Endodermal cell (in vitro differentiated cells): ENCODE measurements around the gene NTRK3. TPM values are rescaled to one million over a fixed set of nuclear protein-coding genes. Genes with fewer than 3 reads are reported as not detected.

ENCODE experiments used
- DNase-seq: peaks from one replicate; pipeline ENCODE4 v3.0.0-alpha.2; 2017
- H3K27ac ChIP-seq: 2 replicates; pipeline ENCODE4 v1.5.1; 2013; ENCODE audit warnings: mild to moderate bottlenecking, low read depth, low read length, moderate library complexity
- H3K27me3 ChIP-seq: 2 replicates; pipeline ENCODE4 v1.6.1; 2013; ENCODE audit warnings: mild to moderate bottlenecking, low read length, moderate library complexity; ENCODE audit not compliant: insufficient read depth, control insufficient read depth, poor library complexity, severe bottlenecking
- H3K36me3 ChIP-seq: 2 replicates; pipeline ENCODE4 v1.7.0; 2013; ENCODE audit warnings: mild to moderate bottlenecking, low read length, moderate library complexity; ENCODE audit not compliant: control insufficient read depth, insufficient read depth
- H3K4me1 ChIP-seq: one replicate; pipeline ENCODE4 v1.7.0; 2013; ENCODE audit warnings: low read length; ENCODE audit not compliant: control insufficient read depth, insufficient read depth
- H3K4me3 ChIP-seq: 2 replicates; pipeline ENCODE4 v1.5.1; 2013; ENCODE audit warnings: mild to moderate bottlenecking, low read length, moderate library complexity
- H3K9ac ChIP-seq: 2 replicates; pipeline ENCODE4 v1.6.1; 2013; ENCODE audit warnings: mild to moderate bottlenecking, low read length, moderate library complexity; ENCODE audit not compliant: poor library complexity, severe bottlenecking; ENCODE audit errors: extremely low read depth
- H3K9me3 ChIP-seq: 2 replicates; pipeline ENCODE4 v1.6.1; 2013; ENCODE audit warnings: mild to moderate bottlenecking, low read length, moderate library complexity; ENCODE audit not compliant: control insufficient read depth
- H3K27ac Mint-ChIP-seq: 2 replicates; pipeline ENCODE4 v1.8.0; 2020; ENCODE audit warnings: mixed read lengths
- H3K27me3 Mint-ChIP-seq: 2 replicates; pipeline ENCODE4 v1.8.0; 2021; ENCODE audit warnings: mild to moderate bottlenecking, mixed read lengths; ENCODE audit not compliant: insufficient read depth
- H3K36me3 Mint-ChIP-seq: 2 replicates; pipeline ENCODE4 v1.8.0; 2020; ENCODE audit warnings: low read depth, mixed read lengths
- H3K4me1 Mint-ChIP-seq: 2 replicates; pipeline ENCODE4 v1.8.0; 2020; ENCODE audit warnings: mixed read lengths
- H3K4me3 Mint-ChIP-seq: 2 replicates; pipeline ENCODE4 v1.8.0; 2020; ENCODE audit warnings: mild to moderate bottlenecking, moderate library complexity, mixed read lengths
- H3K9me3 Mint-ChIP-seq: 2 replicates; pipeline ENCODE4 v1.8.0; 2020; ENCODE audit warnings: mild to moderate bottlenecking, mixed read lengths
- CTCF ChIP-seq: fragments of 200-600 bp; sonication (generic); conservative IDR thresholded peaks from 2 replicates; pipeline ENCODE4 v1.5.0; 2021; ENCODE audit warnings: antibody characterized with exemption, mild to moderate bottlenecking
- WGBS, 2 experiments: methylation state at CpG; one replicate each; pipeline versions ENCODE4 v1.1.5 to v1.1.7; 2013; ENCODE audit warnings: missing lambda C conversion rate in 2 of 2, mixed read lengths in 1 of 2; ENCODE audit not compliant: insufficient coverage in 1 of 2, insufficient read length in 1 of 2; 5-methylcytosine and 5-hydroxymethylcytosine counted together
- total RNA-seq, 2 donors: library from RNA; stranded (reverse); fragmentation: NEBNext Ultra II Directional in 1 of 2; extraction: Animal tissue kit (Norgen Biotek cat#: 25700) in 1 of 2; gene quantifications; 2 replicates in 1 of 2; 3 replicates in 1 of 2; pipeline ENCODE4 v1.2.1, GENCODE V29; 2021

The NTRK3 gene
- total RNA-seq, 2 donors from 2014 or later: 0.11 to 0.86 TPM

DNA sequence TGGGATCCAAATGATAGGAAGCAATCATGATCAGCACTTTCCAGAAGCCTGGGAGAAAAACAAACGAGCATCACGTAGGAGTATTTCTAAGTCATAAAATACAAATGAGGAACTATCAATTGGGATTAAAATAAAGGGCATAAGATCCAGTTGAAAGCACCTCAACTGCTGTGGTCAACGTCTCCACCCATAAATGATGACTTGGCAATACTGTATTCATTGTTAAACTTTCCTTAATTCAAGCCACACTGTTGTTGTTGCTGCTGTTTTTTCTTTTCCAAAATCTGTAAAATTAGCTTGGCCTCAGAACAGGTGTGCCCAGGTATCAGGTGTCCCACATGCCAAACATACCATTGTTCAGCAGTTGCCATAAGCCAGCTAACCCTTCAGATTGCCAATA is 395.8 kb downstream of the NTRK3 start:
- Mint-ChIP-seq H3K4me3 (no peak overlapping the region), H3K27me3 (peaks cover 90% of the 10 kb centered on the region), H3K36me3 (no peaks in the 10 kb centered on the region), H3K4me1 (no peaks in the 10 kb centered on the region), H3K27ac (no peak overlapping the region), H3K9me3 (no peaks in the 10 kb centered on the region)
- no peak overlapping the region for H3K9ac ChIP-seq
- no peak for TF ChIP-seq CTCF
- H3K36me3 ChIP-seq: no peaks in the 10 kb centered on the region
- H3K4me1 ChIP-seq: no peaks in the 10 kb centered on the region
- no peak overlapping the region for H3K4me3 ChIP-seq
- no peaks in the 10 kb centered on the region for H3K9me3 ChIP-seq
- peaks cover 92% of the 10 kb centered on the region for H3K27me3 ChIP-seq
- no peak overlapping the region for H3K27ac ChIP-seq
- no peak for DNase-seq
- 61 to 83% methylated on average over 3 of the region's 3 CpGs for WGBS, 2 experiments

DNA sequence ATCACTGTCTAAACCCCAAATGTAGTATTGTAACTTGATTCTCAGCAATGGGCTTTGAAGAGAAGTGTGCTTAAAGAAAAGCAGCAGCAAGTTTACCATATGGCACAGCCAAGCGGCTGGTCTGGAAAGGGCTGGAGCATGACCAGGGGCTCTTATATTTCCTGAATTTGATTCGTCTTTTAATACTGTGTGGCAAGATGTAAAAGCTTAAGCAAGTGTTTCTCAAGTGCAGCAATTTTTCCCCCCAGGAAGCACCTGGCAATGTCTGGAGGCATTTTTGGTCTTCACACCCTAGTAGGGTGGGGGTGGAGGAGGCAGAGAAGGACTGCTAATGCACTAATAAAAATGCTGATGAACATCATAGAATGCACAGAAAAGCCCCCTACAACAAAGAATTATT is 397.9 kb downstream of the NTRK3 start:
- no peak for DNase-seq
- Histone ChIP-seq H3K9me3 (no peaks in the 10 kb centered on the region), H3K4me1 (no peaks in the 10 kb centered on the region), H3K4me3 (no peak overlapping the region), H3K27me3 (peaks cover 79% of the 10 kb centered on the region), H3K36me3 (no peaks in the 10 kb centered on the region), H3K27ac (no peak overlapping the region), H3K9ac (no peak overlapping the region)
- Mint-ChIP-seq H3K27me3 (peaks cover 82% of the 10 kb centered on the region), H3K4me3 (no peak overlapping the region), H3K27ac (no peak overlapping the region), H3K4me1 (peaks cover 6% of the 10 kb centered on the region), H3K36me3 (no peaks in the 10 kb centered on the region), H3K9me3 (no peaks in the 10 kb centered on the region)
- WGBS, 2 experiments: 67 to 87% methylated on average over 2 of the region's 2 CpGs
- TF ChIP-seq CTCF: no peak

GRCh38 chr15:87851497-87851896 is 405.0 kb downstream of the NTRK3 start:
- H3K36me3 Mint-ChIP-seq: no peaks in the 10 kb centered on the region
- H3K4me3 Mint-ChIP-seq: no peak overlapping the region
- H3K27ac ChIP-seq: no peak overlapping the region
- no peak overlapping the region for H3K27ac Mint-ChIP-seq
- H3K9ac ChIP-seq: no peak overlapping the region
- H3K4me3 ChIP-seq: no peak overlapping the region
- no peaks in the 10 kb centered on the region for H3K9me3 Mint-ChIP-seq
- H3K9me3 ChIP-seq: no peaks in the 10 kb centered on the region
- H3K27me3 ChIP-seq: peaks cover 42% of the 10 kb centered on the region
- WGBS, 2 experiments: 90 to 100% methylated on average over 1 to 2 of the region's 2 CpGs
- H3K36me3 ChIP-seq: no peaks in the 10 kb centered on the region
- H3K27me3 Mint-ChIP-seq: peaks cover 47% of the 10 kb centered on the region
- peaks cover 10% of the 10 kb centered on the region for H3K4me1 Mint-ChIP-seq
- DNase-seq: no peak
- no peak for TF ChIP-seq CTCF
- H3K4me1 ChIP-seq: no peaks in the 10 kb centered on the region
